ACC112 (cell line): Measurements from ENCODE around the gene COPS9.

ENCODE experiments used
- H2AFZ ChIP-seq: fragments of 200-600 bp; sonication (generic); one replicate; pipeline ENCODE4 v1.6.0; 2017; ENCODE audit warnings: antibody characterized with exemption, low read length; ENCODE audit not compliant: unreplicated experiment
- H3K27ac ChIP-seq: fragments of 200-600 bp; sonication (generic); 2 replicates; pipeline ENCODE4 v1.5.1; 2014; ENCODE audit warnings: low read depth, mild to moderate bottlenecking, antibody characterized with exemption, low read length, moderate library complexity
- H3K27me3 ChIP-seq: fragments of 200-600 bp; sonication (generic); 2 replicates; pipeline ENCODE4 v1.6.1; 2014; ENCODE audit warnings: mild to moderate bottlenecking, antibody characterized with exemption, low read length, moderate library complexity, mixed read lengths; ENCODE audit not compliant: insufficient read depth
- H3K36me3 ChIP-seq: fragments of 200-600 bp; sonication (generic); 2 replicates; pipeline ENCODE4 v1.6.1; 2016; ENCODE audit warnings: mild to moderate bottlenecking, antibody characterized with exemption, low read length, moderate library complexity, mixed read lengths; ENCODE audit not compliant: insufficient read depth
- H3K4me1 ChIP-seq: fragments of 200-600 bp; sonication (generic); one replicate; pipeline ENCODE4 v1.6.1; 2016; ENCODE audit warnings: low read length, mixed read lengths; ENCODE audit not compliant: insufficient read depth, unreplicated experiment, control insufficient read depth
- H3K4me3 ChIP-seq: fragments of 200-600 bp; sonication (generic); 2 replicates; pipeline ENCODE4 v1.5.1; 2014; ENCODE audit warnings: mild to moderate bottlenecking, low read depth, low read length
- H3K79me2 ChIP-seq: fragments of 200-600 bp; sonication (generic); one replicate; pipeline ENCODE4 v1.6.0; 2016; ENCODE audit warnings: low read length; ENCODE audit not compliant: control insufficient read depth, unreplicated experiment, insufficient read depth

The COPS9 gene

GRCh38 chr2:240140511-240140910 is 4.4 kb upstream of the COPS9 start, which contains the start of gene OTOS:
Gene OTOS (minus strand): TSS chr2:240140658. CDS start chr2:240140326, 332 bp downstream.
- Histone ChIP-seq H3K36me3 (no peaks in the 10 kb centered on the region), H3K4me1 (peaks cover 7% of the 10 kb centered on the region), H3K4me3 (no peak within 1 kb of the TSS), H3K27me3 (peaks cover 7% of the 10 kb centered on the region; the same call in 1 of the 2 replicates), H3K27ac (no peak within 1 kb of the TSS), H2AFZ (no peak within 1 kb of the TSS), H3K79me2 (peaks cover 4% of the 10 kb centered on the region)

- Histone ChIP-seq H2AFZ (no peak overlapping the region), H3K27me3 (peaks cover 7% of the 10 kb centered on the region; the same call in 1 of the 2 replicates)
Observed at GRCh38 chr2:240139666-240140393, 3.7 kb upstream of the COPS9 start.

GRCh38 chr2:240139011-240139441 is 2.9 kb upstream of the COPS9 start:
- H3K4me3 ChIP-seq = no peak overlapping the region
- peaks cover 7% of the 10 kb centered on the region; the same call in 1 of the 2 replicates for H3K27me3 ChIP-seq
- no peak overlapping the region for H2AFZ ChIP-seq

More at GRCh38 chr2:240139666-240140393, 3.7 kb upstream of the COPS9 start:
- Histone ChIP-seq H3K79me2 (peaks cover 11% of the 10 kb centered on the region), H3K36me3 (no peaks in the 10 kb centered on the region), H3K4me3 (no peak overlapping the region), H3K4me1 (peaks cover 12% of the 10 kb centered on the region), H3K27ac (no peak overlapping the region)

GRCh38 chr2:240138254-240138984 is 2.3 kb upstream of the COPS9 start:
- Histone ChIP-seq H2AFZ (no peak overlapping the region), H3K79me2 (peaks cover 23% of the 10 kb centered on the region), H3K36me3 (no peaks in the 10 kb centered on the region), H3K4me1 (peaks cover 7% of the 10 kb centered on the region), H3K4me3 (no peak overlapping the region), H3K27ac (no peak overlapping the region), H3K27me3 (peaks cover 7% of the 10 kb centered on the region; the same call in 1 of the 2 replicates)

More at GRCh38 chr2:240139011-240139441, 2.9 kb upstream of the COPS9 start:
- H3K36me3 ChIP-seq = no peaks in the 10 kb centered on the region
- H3K4me1 ChIP-seq = peaks cover 9% of the 10 kb centered on the region
- H3K27ac ChIP-seq = no peak overlapping the region
- peaks cover 19% of the 10 kb centered on the region for H3K79me2 ChIP-seq

GRCh38 chr2:240137596-240138253 is 1.6 kb upstream of the COPS9 start:
- peaks cover 7% of the 10 kb centered on the region; the same call in 1 of the 2 replicates for H3K27me3 ChIP-seq

GRCh38 chr2:240136671-240137292 is 677 bp upstream of the COPS9 start:
- no peak overlapping the region for H3K27ac ChIP-seq

More at GRCh38 chr2:240137596-240138253, 1.6 kb upstream of the COPS9 start:
- Histone ChIP-seq H3K27ac (no peak overlapping the region), H3K36me3 (peaks cover 5% of the 10 kb centered on the region), H3K4me1 (peaks cover 7% of the 10 kb centered on the region), H3K79me2 (peaks cover 26% of the 10 kb centered on the region), H2AFZ (no peak overlapping the region), H3K4me3 (no peak overlapping the region)

GRCh38 chr2:240135706-240136012 is 446 bp downstream of the COPS9 start:
- Histone ChIP-seq H3K27ac (no peak overlapping the region), H3K4me3 (peak overlapping the region; percentile 97), H3K36me3 (peaks cover 13% of the 10 kb centered on the region), H3K4me1 (peaks cover 7% of the 10 kb centered on the region), H2AFZ (no peak overlapping the region), H3K27me3 (no peaks in the 10 kb centered on the region), H3K79me2 (peaks cover 26% of the 10 kb centered on the region)

More at GRCh38 chr2:240136671-240137292, 677 bp upstream of the COPS9 start:
- peak overlapping the region; percentile 97 for H3K4me3 ChIP-seq
- H3K79me2 ChIP-seq = peaks cover 26% of the 10 kb centered on the region
- peak overlapping the region; percentile 85 for H2AFZ ChIP-seq
- H3K4me1 ChIP-seq = peaks cover 7% of the 10 kb centered on the region
- H3K27me3 ChIP-seq = peaks cover 7% of the 10 kb centered on the region; the same call in 1 of the 2 replicates
- peaks cover 9% of the 10 kb centered on the region for H3K36me3 ChIP-seq

- Histone ChIP-seq H3K36me3 (peaks cover 18% of the 10 kb centered on the region), H3K27me3 (no peaks in the 10 kb centered on the region), H3K27ac (no peak overlapping the region), H2AFZ (no peak overlapping the region), H3K79me2 (peaks cover 26% of the 10 kb centered on the region), H3K4me1 (peaks cover 7% of the 10 kb centered on the region), H3K4me3 (peak overlapping the region; percentile 97)
Observed at GRCh38 chr2:240134956-240135520, 1.1 kb downstream of the COPS9 start.

GRCh38 chr2:240134466-240134865 is 1.6 kb downstream of the COPS9 start:
- no peak overlapping the region for H3K27ac ChIP-seq
- H3K27me3 ChIP-seq = no peaks in the 10 kb centered on the region
- H3K4me1 ChIP-seq = peaks cover 7% of the 10 kb centered on the region
- H2AFZ ChIP-seq = no peak overlapping the region
- peaks cover 26% of the 10 kb centered on the region for H3K79me2 ChIP-seq
- H3K36me3 ChIP-seq = peaks cover 23% of the 10 kb centered on the region
- H3K4me3 ChIP-seq = peak overlapping the region; percentile 97

- Histone ChIP-seq H3K4me1 (peaks cover 7% of the 10 kb centered on the region), H3K79me2 (peaks cover 26% of the 10 kb centered on the region), H3K27me3 (no peaks in the 10 kb centered on the region), H3K4me3 (no peak overlapping the region), H3K27ac (no peak overlapping the region), H3K36me3 (peaks cover 30% of the 10 kb centered on the region), H2AFZ (no peak overlapping the region)
Observed at GRCh38 chr2:240133401-240133800, 2.7 kb downstream of the COPS9 start.
